GM12874 (cell line): ENCODE results near the gene GRAMD1B.

Experiments
- TF ChIP-seq, protein P1 (sequence below): IDR thresholded peaks from 2 replicates; pipeline ENCODE4 v1.5.1; 2011; ENCODE audit warnings: low read depth, mild to moderate bottlenecking, control low read depth, low read length, moderate library complexity; ENCODE audit not compliant: insufficient read depth

GRAMD1B gene

DNA sequence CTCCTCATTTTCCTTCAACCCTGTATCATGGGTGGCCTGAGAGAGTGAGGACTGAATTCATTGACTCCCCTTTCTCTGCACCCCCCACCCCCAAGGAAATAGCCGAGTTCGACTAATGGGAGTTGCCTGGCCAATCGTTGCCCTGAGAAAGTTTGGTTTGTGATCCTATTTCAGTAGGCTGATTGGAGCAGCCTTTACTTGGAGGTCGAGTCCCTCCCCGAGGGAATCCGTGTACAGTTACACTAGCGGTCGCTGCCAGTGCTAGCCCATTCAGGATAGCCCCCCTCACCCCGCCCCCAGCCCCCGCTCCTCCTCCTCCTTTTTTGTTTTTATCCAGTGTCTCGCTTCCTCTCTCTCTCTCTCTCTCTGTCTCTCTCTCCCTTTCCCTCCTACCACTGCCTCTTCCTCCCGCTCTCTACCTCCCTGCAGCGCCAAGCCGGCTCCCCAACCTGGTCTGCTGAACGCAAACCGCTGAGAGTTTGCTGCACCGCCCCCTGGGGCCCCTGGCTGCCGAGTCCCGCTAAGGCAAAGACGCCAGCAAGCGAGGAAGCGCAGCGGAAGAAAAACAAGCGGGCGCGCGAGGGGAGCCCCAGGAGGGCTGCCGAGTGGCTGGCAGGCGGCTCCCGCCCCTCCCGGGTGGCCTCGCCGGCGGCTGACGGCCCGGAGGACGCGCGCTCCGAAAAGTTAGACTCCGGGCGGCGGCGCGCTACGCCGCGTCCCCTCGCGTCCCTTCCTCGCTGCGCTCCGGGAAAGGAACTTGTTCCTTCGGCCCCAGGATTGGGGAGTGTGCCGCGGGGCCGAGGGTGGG, at the start of gene GRAMD1B:
TSS of gene GRAMD1B (plus strand) at position 357 of the 808 bp plus-strand sequence. CDS start 524 bp downstream, outside the sequence.
- TF ChIP-seq, protein P1, sequence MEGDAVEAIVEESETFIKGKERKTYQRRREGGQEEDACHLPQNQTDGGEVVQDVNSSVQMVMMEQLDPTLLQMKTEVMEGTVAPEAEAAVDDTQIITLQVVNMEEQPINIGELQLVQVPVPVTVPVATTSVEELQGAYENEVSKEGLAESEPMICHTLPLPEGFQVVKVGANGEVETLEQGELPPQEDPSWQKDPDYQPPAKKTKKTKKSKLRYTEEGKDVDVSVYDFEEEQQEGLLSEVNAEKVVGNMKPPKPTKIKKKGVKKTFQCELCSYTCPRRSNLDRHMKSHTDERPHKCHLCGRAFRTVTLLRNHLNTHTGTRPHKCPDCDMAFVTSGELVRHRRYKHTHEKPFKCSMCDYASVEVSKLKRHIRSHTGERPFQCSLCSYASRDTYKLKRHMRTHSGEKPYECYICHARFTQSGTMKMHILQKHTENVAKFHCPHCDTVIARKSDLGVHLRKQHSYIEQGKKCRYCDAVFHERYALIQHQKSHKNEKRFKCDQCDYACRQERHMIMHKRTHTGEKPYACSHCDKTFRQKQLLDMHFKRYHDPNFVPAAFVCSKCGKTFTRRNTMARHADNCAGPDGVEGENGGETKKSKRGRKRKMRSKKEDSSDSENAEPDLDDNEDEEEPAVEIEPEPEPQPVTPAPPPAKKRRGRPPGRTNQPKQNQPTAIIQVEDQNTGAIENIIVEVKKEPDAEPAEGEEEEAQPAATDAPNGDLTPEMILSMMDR: 0 out of 2 replicates have a peak, but pooled peaks have one; percentile 14

DNA sequence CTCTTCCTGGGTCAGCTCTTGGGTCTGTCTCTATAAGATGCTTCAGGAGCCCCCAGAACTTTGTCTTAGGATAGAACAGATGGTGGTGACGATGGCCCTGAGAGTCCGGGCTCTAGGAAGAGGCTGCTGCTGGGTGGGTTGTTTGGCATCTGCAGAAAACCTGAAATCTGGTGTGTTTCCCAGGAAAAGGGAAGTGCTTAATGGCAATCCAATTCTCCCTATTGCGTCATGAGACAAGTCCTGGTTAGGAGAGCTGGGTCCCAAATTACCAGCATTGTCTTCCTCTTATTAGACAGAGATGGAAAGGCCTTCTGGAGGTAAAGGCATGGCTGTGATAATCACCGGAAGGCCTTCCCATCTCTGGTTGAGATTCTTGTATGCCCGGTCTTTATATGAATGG, 48.9 kb upstream of the GRAMD1B start:
- TF ChIP-seq, protein P1: no peak

DNA sequence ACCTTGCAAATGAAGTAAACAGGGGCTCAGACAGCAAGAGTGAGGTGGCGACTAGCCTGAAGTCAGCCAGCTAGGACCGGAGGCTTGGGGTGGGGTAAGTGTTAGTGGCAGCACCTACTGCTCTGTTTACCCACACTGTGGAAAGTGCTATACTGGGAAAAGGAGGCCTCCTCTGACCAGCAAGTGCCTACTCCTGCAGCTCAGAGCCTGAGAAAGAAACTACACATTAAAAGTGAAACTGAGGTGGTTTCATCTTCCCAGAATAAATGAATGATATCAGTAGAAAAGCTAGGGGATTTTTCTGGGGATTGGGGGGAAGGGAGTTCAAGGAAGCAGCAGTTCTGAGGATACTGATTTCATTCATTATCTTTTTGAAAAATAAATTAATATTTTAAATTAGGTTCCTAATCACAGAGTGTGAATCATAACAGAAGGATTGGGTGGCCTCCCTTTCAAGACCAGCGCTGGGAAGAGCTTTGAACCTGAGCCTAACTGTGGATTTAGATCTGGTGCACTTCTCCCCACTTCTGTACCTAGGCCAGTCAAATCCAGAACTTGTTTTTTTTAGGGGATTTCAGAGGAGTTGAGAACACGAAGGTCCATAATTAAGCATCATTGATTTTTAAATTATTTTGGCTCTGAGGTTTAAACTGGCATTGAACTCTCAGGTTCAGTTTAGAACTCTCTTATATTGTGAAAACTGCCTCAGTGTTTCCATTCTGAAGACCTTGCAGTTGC, 48.1 kb upstream of the GRAMD1B start:
- TF ChIP-seq, protein P1: no peak

DNA sequence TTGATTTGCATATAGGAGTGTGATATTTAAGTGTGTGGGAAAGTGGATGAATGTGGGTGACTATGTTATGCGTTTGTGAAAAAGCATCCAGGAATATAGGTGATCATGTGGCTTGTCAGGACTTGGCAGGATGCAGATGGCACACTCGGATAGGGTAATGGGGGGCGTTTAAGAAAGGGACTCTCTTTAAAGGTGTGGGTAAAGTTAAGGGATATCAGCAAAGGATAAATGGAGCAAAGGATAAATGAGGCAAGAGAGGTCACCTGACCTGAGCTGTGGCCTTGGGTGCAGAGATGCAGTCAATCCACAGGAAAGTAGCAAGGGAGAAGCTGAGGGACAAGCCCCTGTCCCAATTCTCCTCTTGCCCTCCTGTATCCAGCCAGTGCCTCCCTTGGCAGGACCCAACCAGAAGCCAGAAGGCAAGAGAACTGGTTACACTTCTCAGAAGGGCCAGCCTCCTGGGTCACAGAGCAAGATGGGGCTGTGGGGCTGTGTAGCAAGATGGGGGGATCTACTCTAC, 47.5 kb upstream of the GRAMD1B start:
- TF ChIP-seq, protein P1: no peak

DNA sequence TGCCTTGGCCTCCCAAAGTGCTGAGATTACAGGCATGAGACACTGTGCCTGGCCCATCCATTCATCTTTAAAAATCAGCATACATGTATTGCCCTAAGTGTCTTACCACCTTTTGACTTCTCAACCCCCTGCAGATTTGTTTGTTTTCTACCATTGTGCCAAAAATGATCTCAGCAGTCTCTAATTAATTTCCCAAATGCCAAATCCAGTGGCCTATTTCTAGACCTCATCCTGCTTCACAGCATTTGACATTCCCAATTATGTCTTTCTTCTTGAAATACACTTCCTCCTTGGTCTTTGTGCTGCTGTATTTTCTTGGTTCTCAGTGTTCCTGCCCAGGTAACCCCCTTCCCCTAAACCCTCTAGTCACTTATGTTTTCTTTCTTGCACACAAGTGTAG, 46.0 kb upstream of the GRAMD1B start:
- TF ChIP-seq, protein P1: no peak

DNA sequence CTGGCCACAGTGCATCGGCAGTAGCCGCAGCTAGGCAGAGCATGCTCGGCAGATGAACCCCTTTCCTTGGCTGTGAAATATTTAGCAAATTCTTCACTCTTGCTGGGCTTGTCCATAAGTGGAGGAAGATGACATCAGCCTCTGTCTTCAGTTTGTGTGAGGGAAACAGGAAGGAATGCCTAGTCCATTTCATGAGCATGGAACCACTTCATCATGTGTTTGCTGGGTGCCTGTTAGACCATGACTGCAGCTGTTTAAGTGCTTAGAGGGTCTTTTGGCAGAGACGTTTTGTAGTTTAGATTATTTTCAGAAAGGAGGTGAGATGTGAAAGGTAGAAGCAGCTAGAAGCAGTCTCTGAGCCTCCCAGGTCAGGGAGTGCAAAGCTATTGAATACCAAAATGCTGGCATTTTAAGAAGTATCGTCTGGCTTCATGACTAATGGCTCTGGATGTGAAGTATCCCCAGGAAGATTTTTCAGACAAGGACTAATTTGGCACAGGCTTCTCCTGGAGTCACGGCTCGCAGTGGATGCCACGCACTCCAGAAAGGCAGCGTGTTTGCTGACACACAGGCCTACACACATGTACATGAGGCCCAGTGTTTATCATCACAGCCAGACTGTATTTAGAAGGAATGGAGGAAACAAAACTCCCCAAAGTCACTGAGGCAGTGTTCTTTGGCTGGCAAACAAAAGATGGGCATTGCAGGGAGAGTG, 43.1 kb upstream of the GRAMD1B start:
- TF ChIP-seq, protein P1: no peak

DNA sequence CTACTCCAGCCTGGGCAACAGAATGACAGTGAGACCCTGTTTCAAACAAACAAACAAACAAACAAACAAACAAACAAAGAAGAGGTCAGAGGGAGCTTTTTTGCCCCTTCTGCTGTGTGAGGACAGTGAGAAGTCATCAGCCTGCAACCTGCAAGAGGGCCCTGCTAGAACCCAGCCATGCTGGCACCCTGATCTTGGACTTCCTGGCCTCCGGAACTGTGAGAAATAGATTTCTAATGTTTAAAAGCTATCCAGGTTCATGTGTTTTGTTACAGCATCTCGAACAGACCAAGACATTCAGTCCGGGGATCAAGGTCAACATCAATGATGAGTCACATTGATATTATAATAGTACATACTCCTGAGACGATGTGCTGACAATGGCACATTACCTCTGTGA, 41.4 kb upstream of the GRAMD1B start:
- TF ChIP-seq, protein P1: no peak
